H1 (cell line): ENCODE results near the gene BPHL. TPM values are rescaled to one million over a fixed set of nuclear protein-coding genes. Genes with fewer than 3 reads are reported as not detected.

Experiments
- RFX5 ChIP-seq: IDR thresholded peaks from 2 replicates; pipeline ENCODE4 v1.6.1; 2011; ENCODE audit warnings: low read depth, low read length, improper control_type of control experiment, borderline replicate concordance
- polyA plus RNA-seq, 7 experiments: library from polyadenylated mRNA; depleted of rRNA in 3 of 7; stranded (reverse) in 5 of 7; unstranded in 2 of 7; fragments of >200 nt in 5 of 7; fragments of 200-250 nt in 2 of 7; gene quantifications; 1 replicate in 5 of 7; 2 replicates in 1 of 7; 4 replicates in 1 of 7; pipeline versions ENCODE4 v1.2.1 to v1.2.3, GENCODE V29; 2011 to 2013; ENCODE audit warnings: missing spikeins in 2 of 7, mixed read lengths in 2 of 7
- total RNA-seq: library from RNA; stranded (reverse); fragmentation: NEBNext Ultra II Directional; extraction: Animal tissue kit (Norgen Biotek cat#: 25700); gene quantifications from 2 replicates; pipeline ENCODE4 v1.2.1, GENCODE V29; 2021
- TF ChIP-seq, protein P1 (sequence below): IDR thresholded peaks from 2 replicates; pipeline ENCODE4 v1.6.1; 2011; ENCODE audit warnings: low read length, improper control_type of control experiment

BPHL gene
- total and polyA plus RNA-seq, 2 of the 8 experiments (the other 6 are each of a cell fraction or from before 2014, with no cell fraction given) = 24.4 to 36.4 TPM

DNA sequence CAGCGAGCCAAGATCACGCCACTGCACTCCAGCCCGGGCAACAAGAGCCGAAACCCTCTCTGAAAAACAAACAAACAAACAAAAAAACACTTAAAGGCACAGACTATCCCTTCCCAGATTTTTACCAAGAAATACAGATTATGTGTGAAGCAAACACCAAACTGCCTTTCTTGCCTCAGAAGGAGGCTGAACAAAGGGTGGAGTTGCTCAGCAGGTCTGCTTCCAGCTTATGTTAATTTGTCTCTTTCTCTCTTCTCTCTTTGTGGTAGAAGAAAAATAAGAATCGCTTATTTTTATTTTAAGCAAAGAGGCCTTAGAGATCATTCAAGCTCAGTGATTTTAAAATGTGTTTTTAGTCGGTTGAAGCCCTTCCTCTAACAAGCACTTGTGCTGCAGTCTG, 24.6 kb downstream of the BPHL start (continued):
- TF ChIP-seq, protein P1, sequence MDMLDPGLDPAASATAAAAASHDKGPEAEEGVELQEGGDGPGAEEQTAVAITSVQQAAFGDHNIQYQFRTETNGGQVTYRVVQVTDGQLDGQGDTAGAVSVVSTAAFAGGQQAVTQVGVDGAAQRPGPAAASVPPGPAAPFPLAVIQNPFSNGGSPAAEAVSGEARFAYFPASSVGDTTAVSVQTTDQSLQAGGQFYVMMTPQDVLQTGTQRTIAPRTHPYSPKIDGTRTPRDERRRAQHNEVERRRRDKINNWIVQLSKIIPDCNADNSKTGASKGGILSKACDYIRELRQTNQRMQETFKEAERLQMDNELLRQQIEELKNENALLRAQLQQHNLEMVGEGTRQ = no peak
- TF ChIP-seq RFX5 = no peak
